Measurements from ENCODE around the gene UHRF1. TPM values are rescaled to one million over a fixed set of nuclear protein-coding genes. Genes with fewer than 3 reads are reported as not detected.

The UHRF1 gene
- polyA plus RNA-seq, 12 donors, result 21.9 to 37.0 (median 26.2) TPM; not detected in 1

DNA sequence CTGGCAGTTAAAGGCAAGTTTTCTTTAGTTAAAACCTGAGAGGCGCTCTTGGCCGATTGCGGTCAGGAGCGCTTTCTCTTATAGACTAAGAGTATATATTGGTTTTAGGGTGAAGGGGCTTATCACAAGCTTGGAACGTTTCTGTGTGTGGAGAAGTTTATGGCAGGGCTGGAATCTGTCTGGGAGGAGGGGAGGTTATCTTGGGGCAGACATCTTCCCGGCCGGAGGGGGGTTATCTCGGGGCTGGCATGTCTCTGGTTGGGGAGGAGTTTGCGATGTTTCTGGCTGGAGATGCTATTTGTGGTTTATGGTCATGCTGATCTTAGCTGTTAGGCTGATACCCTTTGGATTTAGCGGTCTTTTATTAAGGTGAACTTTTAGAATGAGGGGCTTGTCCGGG lies 78.0 kb downstream of the UHRF1 start:
- DNase-seq, result no peak

DNA sequence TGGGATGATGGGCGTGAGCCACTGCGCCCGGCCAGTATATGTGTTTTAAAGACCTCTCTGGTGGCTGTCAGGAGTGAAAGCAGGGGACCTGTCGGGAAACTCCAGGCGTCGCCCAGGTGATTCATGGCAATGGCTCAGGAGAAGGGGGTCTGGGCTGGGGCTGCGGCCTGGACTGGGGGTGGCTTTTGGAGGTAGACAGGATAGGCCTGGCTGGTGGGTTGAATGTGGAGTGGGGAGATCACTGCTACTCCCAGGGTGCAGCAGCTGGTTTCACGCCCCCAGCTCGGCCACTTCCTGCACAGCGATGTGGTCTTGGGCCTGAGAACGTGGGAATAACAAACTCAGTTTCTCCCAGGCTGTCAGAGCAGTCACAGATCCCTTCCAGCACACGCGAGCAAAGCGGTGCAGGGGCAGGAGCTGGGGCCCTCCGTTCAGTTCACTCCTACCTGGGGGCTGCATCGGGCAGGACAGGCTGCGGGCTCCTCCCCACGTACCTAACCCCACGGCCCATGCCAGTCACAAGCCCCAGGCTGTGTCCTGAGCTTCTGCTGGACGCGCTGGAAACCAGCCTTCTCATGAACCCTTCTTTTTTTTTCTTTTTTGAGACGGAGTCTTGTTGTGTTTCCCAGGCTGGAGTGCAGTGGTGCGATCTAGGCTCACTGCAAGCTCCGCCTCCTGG lies 78.5 kb downstream of the UHRF1 start:
- DNase-seq, result no peak

DNA sequence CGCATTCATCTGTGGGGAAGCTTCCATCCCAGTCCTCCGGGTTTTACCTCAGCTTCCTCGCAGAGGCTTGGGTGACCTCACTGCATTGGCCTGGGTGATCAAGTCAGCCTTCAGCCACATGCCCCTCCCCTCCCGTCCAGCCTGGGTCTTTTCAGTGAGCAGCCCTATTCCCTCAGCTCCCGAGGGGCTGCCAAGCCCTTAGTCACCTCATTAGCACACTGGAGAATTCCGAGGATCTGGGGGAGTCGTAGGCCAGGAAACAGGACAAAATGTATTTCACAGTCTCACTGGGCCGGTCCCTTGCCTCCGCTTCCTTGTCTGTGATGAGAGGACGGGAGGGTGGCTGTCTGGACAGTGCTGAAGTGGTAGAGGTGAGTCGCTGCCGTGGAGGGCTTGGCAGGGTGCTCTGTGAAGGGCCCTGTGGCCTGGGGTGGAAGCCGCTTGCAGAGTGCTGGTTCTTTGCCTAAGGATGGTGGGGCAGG lies 79.5 kb downstream of the UHRF1 start:
- no peak for DNase-seq

DNA sequence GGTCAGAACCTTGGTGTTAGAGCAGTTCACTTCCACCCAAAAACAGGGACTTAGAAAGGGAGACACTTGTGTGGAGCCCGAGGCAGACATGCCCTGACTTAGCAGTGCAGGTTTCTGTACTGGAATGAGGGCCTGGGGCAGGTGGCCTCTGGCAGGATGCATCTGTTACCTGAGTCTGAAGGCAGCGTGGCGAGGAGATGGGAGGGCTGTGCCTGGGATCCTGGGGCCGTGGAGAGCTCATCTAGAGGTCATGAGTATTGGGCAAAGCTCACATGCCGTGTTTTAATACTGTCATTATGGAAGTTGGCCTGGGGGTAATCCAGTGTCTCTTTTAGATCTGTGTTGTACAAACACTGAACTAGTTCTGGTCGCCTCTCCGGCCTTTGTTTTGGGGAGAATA lies 81.0 kb downstream of the UHRF1 start:
- no peak for DNase-seq

DNA sequence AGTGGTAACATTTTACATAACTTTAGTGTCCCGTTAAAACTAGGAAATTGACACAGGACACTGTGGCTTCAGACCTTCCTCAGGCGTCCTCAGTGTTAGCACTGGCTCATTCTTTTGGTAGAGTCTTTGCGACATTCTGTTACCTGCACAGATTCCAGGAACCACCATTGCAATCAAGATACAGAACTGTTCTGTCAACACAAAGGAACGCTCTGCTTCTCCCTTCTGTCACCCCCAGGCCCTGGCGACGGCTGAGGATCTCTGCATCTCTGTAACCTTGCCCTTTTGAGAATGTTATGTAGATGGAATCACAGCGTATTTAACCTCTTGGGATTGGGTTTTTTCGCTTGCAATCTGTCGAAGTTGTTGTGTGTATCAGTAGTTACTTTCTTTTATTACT lies 82.2 kb downstream of the UHRF1 start:
- DNase-seq, result no peak

DNA sequence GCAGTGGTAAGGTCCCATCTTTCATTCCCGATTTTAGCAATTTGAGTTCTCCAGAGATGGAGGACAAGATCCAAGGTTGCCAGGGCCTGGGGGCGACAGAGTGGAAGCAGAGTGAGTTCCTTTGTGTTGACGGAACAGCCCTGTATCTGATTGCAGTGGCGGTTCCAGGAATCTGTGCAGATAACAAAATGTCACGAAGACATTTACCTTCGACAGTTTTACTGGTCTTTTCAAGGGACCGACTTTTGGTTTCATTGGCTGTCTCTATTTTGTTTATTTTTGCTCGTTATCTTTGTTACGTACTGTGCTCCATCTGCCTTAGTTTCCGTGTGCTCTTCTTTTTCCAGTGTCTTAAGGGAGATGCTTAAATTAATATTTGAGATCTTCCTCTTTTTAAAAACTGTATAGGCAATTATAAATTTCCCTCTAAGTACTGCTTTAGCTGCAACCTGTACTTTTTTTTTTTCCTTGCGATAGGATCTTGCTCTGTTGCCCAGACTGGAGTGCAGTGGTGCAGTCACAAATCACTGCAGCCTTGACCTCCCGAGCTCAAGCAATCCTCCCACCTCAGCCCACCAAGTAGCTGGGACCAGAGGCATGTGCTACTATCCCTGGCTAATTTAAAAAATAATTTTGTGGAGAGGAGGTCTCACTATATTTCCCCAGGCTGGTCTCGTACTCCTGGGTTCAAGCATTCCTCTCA lies 82.8 kb downstream of the UHRF1 start:
- DNase-seq, result no peak

DNA sequence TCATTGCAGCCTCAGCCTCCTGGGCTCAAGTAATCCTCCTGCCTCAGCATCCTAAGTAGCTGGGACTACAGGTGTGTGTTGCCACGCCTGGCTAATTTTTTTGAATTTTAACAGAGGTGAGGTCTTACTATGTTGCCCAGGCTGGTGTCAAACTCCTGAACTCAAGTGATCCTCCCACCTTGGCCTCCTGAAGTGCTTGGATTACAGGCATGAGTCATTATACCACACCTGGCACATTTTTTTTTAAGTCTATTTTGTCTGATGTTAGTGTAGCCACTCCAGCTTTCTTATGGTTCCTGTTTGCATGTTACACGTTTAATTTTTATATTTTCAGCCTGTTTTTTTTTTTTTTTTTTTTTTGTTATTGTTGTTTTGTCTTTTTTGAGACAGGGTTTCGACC lies 84.4 kb downstream of the UHRF1 start:
- DNase-seq, result no peak

DNA sequence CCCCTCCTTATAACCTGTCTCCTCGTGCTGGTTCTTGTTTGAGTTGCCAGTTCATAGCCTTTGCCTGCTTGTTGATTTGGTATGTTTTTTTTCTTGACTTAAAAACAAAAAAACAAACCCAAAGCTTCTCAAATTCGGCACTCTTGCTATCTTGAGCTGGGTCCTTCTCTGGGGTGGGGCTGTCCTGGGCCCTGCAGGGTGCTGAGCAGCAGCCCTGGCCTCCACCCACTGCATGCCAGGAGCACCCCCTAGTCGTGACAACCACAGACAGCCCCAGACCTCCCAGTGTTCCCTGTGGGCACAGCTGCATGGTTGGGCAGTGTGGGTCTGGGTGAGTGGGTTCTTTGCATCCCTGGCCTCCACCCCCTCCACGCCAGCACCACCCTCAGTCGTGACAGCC lies 87.4 kb downstream of the UHRF1 start:
- DNase-seq, result no peak

DNA sequence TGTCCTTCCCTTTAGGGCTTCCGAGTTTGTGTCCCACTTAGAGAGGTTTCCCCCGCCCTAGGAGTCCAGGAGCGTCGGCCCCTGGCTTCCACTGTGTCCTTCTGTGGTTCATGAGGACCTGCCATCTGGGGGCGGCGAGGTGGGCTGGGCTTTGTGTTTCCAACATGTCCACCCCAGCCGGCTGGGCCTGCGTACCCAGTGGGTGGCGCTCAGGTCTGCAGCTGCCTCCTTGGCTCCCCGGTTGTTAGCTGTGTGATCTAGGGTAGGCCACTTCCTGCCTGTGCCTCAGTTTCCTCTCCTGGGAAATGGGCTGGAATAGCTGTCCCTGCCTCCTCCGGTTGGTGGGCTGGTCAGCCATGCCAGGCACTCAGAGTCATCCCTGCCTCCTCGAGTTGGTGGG lies 88.0 kb downstream of the UHRF1 start:
- no peak for DNase-seq

DNA sequence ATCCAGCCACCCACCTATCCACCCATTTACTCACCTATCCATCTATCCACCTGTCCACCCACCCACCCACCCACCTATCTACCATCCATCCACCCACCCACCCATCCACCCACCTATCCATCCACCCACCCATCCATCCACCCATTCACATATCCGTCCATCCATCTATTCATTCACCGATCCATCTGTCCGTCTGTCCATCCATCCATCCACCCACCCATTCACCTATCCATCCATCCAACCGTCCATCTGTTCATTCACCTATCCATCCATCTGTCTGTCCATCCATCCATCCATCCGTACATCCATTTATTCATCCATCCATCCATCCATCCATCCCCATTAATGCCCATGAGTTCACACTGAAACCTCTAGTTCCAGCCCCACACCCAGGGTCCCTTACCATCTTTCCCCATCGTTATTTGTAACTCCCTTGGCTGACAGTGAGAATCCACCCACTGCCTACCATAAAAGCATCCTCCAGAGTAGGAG lies 90.9 kb downstream of the UHRF1 start:
- DNase-seq, result no peak

DNA sequence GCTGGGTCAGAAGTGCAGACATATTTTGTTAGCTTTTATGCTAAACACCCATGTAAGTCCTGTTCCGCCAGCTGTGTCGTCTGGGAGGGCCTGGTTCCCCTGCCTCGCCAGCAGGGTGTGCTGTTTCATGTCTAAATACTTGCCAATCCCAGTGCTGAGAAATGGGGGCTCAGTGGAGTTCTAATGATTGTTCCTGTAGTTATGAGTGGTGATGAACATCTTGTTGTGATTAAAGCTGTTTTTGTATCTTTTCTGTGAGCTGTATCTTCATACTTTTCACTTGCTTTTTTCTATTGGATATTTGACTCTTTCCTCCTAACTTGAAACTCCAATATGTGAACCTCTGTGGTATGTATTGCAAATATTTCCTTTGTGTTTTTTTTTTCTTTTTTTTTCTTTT lies 92.3 kb downstream of the UHRF1 start:
- DNase-seq, result no peak

DNA sequence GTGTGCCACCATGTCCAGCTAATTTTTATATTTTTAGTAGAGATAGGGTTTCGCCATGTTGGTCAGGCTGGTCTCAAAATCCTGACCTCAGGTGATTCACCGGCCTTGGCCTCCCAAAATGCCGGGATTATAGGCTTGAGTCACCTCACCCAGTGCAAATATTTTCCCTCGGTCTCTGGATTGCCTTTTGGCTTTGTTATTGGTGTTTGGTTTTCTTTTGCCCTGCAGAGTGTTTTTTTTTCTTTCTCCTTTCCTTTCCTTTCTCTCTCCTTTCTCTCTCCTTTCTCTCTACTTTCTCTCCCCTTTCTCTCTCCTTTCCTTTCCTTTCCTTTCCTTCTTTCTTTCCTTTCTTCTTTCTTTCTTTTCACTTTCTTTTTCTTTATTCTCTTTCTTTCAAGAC lies 92.8 kb downstream of the UHRF1 start:
- DNase-seq, result no peak

DNA sequence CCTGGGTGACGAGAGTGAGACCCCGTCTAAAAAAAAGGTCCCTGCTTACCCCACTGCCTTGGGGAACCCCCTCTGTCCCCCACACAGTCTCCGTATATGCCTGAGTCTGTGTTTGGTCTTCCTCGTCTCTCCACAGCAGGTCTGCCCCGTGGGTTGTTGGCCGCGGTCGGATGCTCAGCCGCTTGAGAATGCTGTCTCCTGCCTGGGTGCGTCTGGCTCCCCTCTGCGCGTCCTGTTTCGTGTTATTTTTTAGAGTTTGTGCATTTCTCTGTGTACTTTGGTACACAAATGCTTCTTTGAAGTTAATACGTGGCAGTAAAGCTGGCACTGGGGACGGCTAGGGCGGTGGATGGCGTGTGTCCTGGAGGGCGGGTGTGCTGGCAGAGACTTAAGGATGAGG lies 94.5 kb downstream of the UHRF1 start:
- no peak for DNase-seq

DNA sequence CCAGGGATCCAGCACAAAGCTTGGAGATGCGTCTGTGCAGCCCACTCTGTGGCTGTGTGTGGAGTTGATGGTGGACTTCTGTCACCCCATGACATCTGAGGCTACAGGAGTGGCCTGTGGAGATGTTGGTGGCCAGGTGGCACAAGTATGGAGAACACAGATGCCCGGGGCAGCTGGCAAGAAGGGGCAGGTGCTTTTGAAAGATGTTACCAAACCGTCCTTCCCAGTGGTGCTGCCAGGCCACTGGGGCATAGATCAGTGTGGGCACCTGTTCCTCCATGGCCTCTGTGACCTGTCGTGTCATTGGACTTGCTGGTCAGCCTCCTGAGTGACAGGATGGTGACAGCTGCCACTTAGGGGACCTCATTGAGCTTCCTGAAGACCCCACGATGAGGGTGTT lies 95.8 kb downstream of the UHRF1 start:
- no peak for DNase-seq

DNA sequence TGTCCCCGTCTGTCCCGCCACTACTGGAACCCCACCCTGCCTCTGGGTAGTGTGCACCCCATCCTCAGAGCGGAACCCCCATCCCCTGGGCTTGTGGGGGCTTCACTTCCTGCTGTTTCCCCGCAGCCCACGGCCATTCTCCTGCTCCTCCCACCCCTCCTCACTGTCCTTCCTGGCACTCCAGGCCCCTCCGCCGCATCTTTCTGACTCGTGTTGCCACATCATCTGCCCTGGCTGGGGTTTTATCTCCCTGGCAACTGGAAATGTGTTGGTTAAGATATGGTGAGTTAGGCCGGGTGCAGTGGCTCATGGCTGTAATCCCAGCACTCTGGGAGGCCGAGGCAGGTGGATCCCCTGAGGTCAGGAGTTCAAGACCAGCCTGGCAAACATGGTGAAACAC lies 96.9 kb downstream of the UHRF1 start:
- DNase-seq, result no peak

DNA sequence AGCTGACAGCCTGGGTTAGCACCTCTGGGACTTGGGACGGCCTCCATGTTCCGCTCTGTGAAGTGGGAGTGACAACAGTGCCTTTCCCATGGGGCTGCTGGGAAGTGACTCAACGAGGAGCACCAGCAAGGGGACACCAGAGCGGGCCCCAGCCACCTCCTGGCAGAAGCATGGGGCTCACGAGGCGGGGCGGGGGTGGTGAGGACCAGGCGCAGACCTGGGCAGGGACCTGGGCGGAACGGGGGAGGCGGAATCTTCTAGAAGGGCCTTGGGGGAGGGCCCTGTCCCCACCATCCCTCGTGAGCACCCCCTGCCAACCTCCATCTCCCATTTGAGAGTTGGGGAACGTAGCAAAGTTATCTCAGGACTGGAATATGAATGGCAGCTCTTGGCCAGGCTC lies 97.5 kb downstream of the UHRF1 start:
- DNase-seq, result no peak

Other genes starting within 250 kb of the UHRF1 start
- 10 to 100 TPM in 11 of 12 donors, not detected in 1; 45.7 to 75.9 (median 50.5) TPM for gene MYDGF, start 239.2 kb upstream of the UHRF1 start, polyA plus RNA-seq (ENCODE audit: insufficient read length in 12 of 12)
- gene DPP9, start 185.7 kb upstream of the UHRF1 start, polyA plus RNA-seq (ENCODE audit: insufficient read length in 12 of 12), result 10 to 100 TPM in 11 of 12 donors, not detected in 1; 20.2 to 37.4 (median 25.4) TPM
- gene FEM1A, start 117.8 kb upstream of the UHRF1 start, polyA plus RNA-seq (ENCODE audit: insufficient read length in 12 of 12), result 1 to 10 TPM in 11 of 12 donors, not detected in 1; 1.7 to 5.0 (median 2.7) TPM
- 10 to 100 TPM in 1 of 12 donors, 1 to 10 TPM in 10, not detected in 1; 3.2 to 13.4 (median 4.4) TPM for gene TICAM1, start 77.8 kb upstream of the UHRF1 start, polyA plus RNA-seq (ENCODE audit: insufficient read length in 12 of 12)
- 10 to 100 TPM in 11 of 12 donors, not detected in 1; 28.4 to 54.3 (median 33.9) TPM for gene PLIN3, start 41.8 kb upstream of the UHRF1 start, polyA plus RNA-seq (ENCODE audit: insufficient read length in 12 of 12)
- under 1 TPM in 5 of 12 donors, not detected in 7; 0.10 to 0.41 (median 0.15) TPM for gene ARRDC5, start 6.6 kb upstream of the UHRF1 start, polyA plus RNA-seq (ENCODE audit: insufficient read length in 12 of 12)
- gene KDM4B, start 59.6 kb downstream of the UHRF1 start, polyA plus RNA-seq (ENCODE audit: insufficient read length in 12 of 12), result 10 to 100 TPM in 11 of 12 donors, not detected in 1; 14.3 to 29.3 (median 17.2) TPM